Activated CD8-positive, alpha-beta memory T cell treated with anti-CD3 and anti-CD28 coated beads for 1 hour (primary cell): Measurements from ENCODE around the gene SNORC.
"Not testable (repeated sequence)": the region's sequence is repeated elsewhere in the genome, so short reads cannot be mapped to it uniquely, and the experiment has no call there.

Source experiments
- DNase-seq, 2 donors: peaks; one replicate each; pipeline ENCODE4 v3.0.0-alpha.2; 2020; ENCODE audit warnings: low read depth in 1 of 2; ENCODE audit errors: extremely low read depth in 1 of 2

The SNORC gene

DNA sequence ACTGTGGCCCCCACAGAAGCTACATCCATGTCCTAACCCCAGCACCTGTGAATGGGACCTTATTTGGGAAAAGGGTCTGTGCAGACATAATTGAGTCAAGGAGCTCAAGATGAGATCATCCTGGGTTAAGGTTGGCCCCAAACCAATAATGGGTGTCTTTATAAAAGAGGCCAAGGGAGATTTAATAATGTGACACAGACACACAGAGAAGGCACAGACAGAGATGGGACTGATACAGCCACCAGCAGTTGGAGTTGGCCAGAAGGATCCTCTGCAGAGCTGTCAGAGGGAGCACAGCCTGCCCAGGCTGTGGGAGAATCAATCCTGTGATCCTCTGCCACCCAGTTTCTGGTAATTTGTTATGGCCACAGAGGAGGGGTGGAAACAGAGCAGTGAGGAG lies 26.0 kb downstream of the SNORC start:
- no peak for DNase-seq

DNA sequence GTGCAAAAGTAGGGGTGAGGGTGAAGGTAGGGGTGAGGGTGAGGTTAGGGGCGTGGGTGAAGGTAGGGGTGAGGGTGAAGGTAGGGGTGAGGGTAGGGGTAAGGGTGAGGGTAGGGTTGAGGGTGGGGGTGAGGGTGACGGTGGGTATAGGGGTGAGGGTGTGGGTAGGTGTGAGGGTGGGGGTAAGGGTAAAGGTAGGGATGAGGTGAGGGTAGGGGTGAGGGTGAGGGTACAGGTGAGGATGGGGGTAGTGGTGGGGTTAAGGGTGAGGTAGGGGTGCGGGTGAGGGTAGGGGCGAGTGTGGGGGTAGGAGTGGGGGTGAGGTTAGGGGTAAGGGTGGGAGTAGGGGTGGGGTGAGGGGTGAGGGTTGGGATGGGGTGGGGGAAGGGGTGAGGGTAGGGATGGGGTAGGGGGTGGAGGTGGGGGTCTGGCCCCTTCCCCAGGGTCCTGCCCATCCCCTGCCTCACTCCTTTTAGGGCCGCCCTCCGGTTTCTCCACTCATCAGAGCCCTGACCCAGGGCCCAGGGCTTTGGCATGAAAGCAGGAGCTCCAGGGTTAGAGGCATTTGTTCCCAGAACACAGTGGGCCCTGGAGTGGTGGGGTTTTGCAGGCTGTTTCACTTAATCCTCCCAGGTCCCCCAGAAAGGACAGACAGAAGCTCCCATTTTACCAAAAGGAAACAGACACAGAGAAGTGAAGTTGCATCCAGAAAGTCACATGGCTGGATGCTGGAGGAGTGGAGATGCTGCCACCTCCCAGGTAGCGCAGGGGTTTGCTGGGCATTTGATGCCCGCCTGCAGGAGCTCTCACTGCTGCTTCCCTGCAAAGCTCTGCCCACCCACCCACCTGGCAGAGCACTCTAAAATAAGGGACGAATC lies 26.9 kb downstream of the SNORC start:
- DNase-seq = no peak

DNA sequence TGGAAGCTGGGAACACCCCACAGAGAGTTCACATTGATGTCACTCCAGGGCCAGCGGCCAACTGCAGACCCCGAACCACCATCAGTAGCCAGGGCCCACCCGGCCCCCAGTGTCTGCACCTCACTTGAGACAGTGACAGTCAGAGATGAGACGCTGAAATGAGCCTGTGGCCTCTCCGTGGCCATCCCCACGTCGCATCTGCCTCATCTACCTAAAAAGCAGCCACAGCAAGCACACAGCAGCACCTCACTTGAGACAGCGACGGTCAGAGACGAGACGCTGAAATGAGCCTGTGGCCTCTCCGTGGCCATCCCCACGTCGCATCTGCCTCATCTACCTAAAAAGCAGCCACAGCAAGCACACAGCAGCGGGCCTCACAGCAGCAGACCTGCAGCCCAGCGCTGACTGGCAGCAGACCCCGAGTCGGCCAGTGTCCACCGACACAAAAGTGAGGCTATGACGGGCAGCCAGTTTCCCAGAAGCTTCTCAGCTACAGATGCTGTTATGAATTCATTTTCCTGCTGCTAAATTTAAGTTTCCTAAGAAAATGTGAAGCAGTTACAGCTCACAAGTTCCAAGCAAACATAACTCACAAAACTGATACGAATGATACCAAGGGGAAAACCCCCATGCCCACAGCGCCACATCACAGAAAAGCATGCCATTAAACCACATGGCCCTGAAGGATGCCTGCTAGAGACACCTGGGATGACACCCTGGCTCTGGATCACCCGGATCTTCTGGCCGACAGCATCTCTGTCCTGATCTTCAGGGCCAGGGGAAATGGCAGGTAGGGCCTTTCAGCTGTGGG lies 27.7 kb downstream of the SNORC start:
- no peak for DNase-seq

DNA sequence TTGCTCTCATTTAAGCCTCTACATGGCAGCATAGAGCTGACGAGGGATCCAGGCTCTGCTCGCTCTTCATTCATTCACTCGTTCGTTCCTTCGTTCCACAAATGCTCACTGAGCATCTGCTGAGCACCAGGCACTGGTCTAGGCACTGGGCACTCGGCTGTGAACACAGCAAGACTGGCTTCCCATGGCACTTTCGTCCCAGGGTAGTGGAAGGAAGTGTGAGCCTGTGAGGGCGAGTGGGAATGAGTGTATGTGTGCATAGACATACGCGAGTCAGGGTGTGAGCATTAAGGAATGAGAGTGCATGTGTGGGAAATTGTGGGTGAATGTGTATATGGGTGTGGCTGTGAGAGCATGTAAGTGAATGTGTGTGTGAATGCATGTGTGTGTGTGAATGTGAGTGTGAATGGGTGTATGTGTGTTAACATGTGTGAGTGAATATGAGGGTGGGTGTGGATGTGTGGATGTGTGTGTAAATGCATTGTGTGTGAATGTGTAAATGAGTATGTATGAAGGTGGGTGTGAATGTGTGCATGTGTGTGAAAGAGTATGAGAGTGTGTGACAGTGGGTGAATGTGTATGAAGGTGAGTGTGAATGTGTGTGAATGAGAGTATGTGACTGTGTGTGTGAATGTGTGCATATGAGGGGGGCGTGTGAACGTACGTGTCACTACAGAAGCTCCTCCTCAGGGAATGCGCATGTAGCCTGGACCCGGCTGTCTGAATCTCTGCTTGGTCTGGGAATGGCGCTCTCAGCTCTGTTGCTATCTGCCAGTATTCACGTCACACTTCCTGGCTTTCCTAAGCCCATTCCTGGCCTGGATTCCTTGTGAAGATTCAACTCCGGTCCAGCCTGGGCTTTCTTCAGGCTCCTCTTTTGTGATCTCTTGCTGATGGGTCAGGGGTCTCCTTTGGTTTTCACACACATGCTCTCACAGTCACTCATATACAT lies 28.8 kb downstream of the SNORC start:
- no peak for DNase-seq

DNA sequence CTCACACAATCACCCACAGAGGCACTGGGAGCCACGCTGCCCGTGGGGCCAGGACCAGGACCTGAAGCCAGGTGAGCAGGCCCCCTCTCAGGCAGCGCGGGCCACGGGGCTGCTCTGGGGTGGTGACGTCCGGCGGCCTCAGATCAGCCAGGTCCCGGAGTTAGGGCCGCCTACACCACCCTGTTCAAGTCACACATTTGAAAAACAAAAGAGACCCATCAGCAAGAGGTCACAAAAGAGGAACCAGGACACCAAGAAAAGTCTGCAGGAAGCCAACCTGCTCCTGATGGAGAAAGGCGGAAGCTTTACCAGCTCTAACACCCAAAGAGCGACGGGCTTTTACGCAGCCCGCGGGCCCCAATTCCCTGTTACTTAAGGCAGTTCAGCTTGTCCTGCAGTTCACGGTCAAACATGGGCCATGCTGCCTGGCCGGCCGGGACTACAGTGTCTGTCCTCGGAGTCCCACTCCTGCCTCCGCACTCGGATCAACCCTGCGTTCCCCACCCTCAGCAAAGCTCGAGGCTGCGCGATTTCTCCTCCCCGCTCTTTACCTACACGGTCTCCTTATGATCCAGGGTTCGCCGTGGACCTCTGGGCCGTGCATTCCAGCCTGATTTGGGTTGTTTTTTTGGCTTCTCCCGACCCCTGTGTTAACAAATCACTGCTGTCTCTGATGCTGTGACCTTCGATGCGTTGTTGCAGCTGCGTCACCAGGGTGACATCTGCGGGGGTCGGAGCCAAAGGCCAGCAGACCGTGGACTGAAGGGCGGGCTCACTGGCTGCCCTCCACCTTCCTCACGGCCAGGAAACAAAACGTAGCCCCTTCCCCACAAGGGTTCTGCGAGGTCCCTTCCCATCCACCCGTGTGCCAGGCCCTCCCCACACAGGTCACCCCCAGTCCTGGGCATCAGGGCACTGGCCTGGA lies 31.0 kb downstream of the SNORC start:
- no peak for DNase-seq

DNA sequence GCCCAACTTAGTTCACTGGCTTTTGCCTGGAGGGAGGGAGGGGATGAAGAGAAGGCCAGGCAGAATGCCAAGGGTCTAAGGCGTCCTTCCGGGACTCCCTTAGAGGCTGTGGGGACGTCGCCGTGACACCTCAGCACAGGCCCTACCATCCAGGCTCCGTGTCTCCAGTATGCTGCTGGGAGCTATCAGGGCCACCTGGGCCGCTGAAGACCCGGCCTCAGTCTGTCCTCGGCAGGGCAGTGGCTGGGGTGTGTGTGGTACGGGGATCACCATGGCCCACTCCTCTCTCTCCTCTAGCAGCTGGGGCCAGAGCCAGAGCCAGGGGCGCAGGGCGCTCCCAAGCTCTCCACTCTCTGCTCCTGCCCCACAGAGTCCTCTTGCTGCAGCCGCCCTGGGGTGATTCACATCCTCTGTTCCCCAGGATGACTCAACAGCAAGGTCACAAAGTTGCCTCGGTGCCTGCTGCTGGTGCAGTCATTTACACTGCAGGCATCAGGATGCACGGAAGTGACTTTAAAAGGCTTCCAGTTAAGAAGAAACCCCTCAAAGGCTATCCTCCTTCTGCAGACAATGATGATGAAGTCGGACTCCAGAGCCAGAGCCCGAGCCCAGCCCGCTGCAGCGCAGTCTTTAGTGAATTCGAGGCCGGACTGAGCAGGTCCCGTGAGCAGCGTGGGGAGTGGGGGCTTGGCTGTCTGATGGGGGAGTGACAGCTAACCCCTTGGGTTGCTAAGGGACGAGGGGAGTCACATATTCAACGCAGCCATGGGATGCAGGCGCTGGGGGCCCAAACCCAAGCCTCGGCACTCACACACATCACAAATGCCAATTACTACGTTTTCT lies 31.9 kb downstream of the SNORC start:
- DNase-seq = no peak

DNA sequence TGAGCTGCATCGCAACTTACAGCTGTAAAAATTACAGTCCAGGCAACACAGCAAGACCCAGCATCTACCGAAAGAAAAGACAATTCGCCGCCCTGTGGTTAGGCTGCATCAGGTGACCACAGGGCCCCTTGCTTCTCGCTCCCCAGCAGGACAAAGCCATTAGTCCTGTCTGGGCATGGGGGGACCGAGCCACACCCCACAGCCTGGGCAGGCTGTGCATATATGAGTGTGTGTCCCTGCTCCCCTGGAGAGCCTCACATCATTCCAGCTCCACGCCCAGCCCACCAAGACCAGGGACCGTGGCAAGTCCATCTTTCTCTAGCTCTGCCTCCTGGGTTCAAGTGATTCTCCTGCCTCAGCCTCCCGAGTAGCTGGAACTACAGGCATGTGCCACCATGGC lies 33.9 kb downstream of the SNORC start:
- DNase-seq = no peak

DNA sequence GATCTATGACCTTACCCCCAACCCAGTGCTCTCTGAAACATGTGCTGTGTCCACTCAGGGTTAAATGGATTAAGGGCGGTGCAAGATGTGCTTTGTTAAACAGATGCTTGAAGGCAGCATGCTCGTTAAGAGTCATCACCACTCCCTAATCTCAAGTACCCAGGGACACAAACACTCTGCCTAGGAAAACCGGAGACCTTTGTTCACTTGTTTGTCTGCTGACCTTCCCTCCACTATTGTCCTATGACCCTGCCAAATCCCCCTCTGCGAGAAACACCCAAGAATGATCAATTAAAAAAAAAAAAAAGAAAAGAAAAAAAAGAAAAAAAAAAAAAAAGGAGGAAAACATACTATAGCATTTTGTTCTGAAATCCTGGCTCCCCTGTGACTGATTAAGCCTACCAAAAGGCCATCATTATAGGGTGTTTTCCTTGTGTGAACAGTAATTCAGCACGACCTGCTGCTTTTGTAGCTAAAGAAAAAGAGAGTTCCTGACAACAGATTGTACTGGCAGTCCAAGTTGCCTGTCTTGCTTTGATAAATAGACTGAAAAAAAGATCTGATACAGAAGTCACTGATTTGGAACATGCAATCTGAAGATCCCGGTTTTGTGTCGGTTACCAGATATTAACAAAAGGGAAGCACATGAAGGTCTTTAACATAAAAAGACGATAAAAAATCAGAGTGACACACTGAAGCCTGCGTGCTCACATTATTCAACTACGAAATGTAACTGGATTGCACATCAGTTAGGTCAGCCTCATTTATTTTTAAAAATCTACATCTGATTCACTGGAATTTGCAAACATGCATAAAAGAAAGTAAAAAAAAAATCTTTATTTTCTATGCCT lies 37.0 kb downstream of the SNORC start:
- not testable (repeated sequence) for DNase-seq

DNA sequence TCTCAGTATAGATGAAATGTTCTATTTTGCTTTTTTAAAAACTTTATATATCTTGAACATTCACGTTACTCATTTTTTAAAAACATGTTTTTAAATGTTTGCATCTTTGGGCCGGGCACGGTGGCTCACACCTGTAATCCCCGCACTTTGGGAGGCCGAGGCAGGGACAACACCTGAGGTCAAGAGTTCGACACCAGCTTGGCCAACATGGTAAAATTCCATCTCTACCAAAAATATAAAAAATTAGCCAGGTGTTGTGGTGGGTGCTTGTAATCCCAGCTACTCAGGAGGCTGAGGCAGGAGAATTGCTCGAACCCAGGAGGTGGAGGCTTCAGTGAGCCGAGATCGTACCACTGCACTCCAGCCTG lies 37.6 kb downstream of the SNORC start:
- not testable (repeated sequence) for DNase-seq

DNA sequence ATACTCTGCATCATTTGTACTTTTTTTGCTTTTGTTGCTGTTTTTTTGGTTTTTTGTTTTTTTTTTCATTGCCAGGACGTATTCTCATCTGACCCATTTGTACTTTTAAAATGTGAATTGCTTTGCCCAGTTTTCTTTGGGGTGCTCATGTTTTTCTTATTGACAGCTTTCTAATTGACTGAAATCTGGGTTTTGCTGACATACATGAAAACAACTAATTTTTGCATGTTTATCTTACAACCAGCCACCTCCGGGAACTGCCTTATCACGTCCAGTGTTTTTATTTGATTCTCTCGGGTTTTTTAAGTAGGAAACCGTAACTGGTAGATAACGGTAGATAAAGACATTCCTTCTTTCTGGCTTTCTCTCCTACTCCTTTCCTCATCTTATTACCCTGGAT lies 38.6 kb downstream of the SNORC start:
- DNase-seq = no peak

DNA sequence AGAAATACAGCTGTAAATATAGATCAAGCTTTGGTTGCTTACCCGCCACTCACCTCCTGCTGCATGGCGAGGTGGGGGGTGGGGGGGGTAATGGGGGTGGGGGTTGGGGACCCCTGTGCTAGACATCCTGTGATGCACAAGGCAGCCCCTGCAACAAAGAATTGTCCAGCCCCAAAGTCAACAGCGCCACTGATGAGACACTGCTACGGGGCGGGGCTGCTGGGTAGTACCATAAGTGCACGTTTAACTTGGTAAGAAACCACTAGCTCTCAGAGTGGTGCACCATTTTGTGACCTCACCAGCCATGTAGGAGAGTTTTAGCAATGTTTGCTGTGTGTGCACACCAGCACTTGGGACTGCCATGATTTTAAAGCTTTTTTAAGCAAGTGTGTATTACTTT lies 40.3 kb downstream of the SNORC start:
- DNase-seq = no peak

DNA sequence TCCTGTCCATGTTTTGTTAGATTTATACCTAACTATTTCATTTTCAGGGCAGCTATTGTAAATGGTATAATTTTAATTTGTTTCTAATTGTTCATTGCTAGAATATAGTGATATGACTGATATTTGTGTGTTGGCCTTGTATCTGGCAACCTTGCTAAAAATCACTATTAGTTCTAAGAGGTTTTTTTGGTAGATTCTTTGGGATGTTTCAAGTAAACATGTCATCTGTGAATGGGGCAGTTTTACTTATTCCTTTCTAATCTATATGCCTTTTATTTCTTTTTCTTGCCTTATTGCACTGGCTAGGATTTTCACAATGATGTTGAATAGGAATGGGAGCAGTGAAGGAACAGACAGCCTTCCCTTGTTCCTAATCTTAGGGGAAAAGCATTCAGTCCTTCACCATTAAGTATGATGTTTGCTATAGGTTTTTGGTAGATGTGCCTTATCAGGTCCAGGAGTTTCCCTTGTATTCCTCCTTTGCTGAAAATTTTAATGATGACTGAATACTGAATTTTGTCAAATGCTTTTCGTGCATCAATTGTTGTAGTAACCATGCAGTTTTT lies 41.7 kb downstream of the SNORC start:
- no peak for DNase-seq

DNA sequence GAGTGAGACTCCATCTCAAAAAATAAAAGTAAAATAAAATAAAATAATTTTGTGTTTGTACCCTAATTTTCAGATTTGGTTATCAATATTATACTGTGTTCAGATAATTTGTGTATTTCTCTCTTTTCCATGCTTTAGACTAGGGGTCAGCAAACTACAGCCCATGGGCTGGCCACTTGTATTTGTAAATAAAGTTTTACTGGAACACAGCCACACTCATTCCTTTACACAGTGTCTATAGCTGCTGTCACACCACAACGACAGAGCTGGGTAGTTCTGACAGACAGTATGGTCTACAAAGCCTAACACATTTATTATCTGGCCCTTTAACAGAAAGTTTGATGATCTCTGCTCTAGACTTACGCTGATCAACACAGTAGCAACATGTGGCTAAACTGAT lies 43.8 kb downstream of the SNORC start:
- DNase-seq = no peak

DNA sequence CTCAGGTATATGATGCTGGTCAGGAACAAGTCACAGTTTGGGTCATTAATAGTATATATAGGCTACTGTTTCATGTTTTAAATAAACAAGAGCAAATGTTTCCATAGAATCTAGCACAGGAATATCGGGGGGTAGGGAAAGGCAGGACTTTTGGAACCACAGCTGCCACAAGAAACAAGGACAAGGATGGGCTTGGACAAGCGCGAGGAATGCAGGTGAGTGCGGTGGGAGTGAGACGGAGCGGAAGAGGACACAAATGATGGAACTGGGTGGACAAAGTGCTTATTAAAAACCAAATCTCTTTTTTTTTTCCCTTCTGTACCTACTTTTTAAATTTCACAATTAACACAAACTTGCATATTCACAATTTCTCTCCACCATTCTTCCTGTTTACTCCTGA lies 49.1 kb downstream of the SNORC start:
- DNase-seq = no peak

DNA sequence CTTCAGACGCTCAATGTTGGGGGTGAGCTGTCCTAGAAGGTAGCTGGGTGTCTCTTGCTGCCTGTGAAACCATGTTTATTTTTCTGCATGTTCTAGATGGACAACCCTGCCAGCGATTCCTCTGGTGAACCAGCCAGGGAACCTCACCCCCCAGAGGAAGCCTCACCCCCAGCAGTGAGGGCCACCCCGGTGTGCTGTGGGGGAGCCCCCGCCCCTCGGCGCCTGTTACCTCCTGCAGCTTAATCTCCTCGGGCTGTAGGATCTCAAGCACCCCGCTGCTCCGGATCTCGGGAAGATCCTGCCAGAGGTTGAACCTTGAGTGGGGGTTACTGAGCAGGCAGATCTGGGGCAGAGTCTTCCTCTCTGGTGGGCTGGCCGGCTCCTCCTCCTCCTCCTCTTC lies 50.0 kb downstream of the SNORC start:
- no peak for DNase-seq

DNA sequence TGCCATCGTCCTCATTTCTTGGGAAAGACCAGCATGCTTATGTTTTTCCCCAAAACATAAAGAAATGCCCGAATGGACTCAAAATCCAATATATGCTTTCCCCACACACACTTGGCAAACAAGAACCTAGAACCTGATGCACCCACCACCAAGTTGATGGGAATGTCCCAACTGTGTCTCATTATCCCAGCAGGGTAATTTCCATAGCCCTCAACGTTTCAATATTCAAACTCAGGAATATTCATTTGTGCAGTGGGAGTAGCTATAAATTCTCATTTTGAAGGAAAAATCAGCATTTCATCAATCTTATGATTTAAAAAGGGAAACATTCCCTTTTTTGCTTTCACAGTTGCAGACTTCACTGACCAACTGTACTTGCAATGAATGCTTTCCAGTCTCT lies 50.7 kb downstream of the SNORC start:
- no peak for DNase-seq

DNA sequence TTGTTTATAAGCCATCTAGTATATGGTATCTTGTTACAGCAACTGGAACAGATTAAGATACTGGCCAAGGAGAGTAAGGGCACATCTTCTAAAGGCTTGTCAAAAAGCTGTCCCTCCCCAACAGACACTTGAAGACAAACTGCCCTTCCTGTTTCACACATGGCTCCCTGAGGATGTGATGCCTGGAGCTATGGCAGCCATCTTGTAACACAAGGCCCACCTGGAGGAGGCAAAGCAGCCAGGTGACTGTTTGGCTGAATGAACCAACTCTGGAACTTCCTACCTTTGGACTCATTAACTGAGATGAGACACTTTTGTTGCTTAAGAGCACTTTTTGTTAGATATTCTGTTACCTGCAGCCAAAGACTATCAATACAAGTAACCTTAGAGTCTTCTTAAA lies 54.4 kb downstream of the SNORC start:
- DNase-seq = no peak
